Measurements from ENCODE around the gene HNRNPLL.

HNRNPLL gene

DNA sequence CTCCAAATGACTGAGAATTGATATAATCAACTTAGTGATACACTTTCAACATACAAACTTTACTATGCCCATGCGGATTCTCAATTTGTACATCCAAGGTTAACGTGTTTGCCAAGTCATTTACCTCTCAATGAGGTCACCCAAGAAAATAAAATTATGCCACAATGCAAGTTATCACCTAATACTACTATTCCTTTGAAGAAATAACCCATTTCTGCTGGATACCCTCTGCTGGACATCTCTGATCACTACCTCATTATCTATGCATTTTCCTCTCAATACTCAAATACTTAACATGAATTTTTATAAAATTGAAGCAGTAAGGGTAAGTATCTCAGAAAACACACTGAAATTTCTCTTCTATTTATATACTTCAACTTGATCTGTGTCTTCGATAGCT, 12.7 kb downstream of the HNRNPLL start:
- no peak for DNase-seq

DNA sequence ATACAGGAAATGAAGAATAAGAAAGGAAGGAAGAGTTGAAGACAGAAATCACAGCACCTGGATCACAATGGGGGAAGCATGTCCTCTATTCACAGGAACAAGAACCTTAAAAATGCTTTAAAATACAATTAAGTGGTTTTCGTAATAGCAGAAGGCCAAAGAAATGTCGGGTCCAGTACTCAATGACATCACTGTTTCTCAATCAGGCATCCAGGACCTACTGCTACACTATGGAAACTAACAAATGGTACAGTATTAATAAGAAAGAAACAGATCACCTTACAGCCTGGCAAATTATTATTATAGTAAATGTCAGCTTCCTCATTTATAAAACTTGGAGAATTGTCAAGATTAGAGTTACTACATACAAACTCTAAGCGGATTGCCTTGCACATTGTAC, 15.8 kb downstream of the HNRNPLL start:
- DNase-seq, result no peak

DNA sequence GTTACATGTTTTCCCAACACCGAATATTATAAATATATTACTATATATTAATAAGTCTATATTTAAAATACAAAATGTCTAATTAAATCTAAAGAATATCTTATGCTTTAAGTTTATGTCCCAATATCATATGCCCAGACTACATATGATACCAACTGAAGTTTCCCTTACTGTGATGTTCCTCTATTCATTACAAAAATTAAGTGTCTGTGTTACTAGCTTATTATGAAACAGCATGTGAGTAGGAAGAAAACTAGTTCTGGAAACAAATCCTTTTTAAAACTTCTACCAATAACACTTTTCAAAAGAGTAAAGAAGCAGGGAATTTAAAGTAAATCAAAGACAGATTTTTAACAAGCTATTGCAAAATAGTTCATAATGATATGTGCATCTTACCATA, 17.8 kb downstream of the HNRNPLL start:
- no peak for DNase-seq

DNA sequence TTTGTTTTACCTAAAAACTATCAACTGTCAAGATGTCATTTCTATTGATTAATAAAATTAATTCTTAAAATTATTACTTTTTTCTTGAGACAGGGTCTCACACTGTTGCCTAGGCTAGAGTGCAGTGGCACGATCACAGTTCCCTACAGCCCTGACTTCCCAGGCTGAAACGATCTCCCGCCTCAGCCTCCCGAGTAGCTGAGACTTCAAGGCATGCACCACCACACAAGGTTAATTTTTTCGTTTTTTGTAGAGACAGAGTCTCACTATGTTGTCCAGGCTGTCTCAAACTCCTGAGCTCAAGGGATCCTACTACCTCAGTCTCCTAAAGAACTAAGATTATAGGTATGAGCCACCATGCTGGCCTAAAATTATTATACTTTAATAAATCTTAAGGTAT, 18.7 kb downstream of the HNRNPLL start:
- no peak for DNase-seq

DNA sequence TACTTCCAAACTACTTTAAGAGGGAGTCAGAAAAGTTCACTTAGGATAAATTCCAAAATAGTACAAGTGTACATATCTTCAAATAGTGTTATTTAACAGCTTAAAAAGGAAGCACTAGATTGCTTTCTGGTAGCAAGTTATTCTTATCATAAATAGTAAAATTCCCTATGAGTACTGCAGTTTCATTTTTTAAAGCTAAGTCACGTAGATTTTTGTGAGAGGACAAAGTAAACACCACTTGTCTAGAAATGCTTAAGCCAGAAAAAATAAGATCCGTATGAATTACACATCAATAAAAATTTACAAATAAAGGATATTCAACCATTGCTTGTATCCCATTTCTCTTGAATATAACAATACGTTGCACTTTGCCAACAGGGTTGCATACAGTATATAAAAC, 19.2 kb downstream of the HNRNPLL start:
- no peak for DNase-seq

DNA sequence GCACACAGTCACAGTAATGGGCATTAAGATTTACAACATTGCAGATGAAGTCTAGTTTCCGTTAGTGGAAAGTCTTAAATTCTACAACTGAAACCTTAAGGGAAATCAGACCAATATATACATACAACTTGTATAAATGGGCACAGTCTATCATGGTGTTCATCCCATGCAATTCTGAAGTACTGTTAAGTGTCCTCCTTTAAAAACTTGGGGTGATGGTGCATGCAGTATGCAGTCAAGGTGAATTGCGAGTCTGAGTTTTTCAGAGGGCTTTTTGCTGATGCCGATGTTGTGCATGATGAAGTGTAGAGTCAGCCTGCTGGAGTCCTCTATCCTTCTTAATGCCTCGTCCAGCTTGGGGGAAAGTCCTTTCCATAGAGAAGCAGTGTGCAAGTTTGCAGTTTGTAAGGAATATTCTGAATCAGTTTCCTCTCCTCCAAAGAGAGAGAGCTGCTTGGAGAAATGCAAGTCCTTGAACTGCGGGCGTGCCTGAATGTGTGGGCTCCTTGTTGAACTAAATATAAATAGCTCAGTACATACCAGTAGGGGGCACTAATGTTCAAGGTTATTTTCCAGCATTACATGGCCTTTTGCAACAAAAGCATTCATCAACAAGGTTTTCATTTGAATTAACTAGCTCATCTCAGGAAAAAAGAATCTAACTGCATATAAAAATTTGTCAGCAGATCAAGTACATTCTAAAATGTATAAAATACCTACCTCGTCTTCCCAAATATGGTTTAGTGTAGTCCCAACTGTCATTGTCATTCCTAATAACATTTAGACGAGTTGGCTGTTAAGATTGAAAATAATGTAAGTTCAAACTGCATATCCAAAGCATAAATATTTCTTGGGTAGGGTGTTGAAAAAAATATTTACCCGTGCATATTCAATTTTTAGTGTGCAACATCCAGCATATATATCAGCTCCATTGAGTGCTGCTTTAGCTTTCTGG, 21.3 kb downstream of the HNRNPLL start:
- DNase-seq, result peak; percentile 59

DNA sequence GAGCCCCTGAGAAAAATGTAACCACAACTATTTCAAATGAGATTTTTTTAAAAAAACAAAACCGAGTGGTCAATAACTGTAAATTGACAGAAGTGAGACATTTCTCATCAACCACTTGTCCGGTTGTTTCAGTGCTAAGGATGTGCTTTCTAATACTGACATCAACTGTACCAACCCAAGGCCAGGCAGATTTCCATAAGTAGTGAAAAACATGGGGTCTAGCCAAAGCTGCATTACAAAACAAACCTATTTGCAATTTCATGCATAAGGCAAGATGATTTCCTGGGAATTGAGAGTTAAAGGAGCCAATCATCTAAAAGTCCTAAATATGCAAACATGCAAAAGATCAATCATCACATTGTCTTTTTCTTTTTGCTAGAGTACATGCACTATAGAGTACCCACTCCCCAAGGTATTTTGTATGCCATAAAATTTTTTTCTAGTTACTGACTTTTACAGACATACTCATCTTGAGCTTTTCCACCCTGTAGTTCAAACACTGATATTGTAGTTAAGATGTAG, 22.6 kb downstream of the HNRNPLL start:
- no peak for DNase-seq

DNA sequence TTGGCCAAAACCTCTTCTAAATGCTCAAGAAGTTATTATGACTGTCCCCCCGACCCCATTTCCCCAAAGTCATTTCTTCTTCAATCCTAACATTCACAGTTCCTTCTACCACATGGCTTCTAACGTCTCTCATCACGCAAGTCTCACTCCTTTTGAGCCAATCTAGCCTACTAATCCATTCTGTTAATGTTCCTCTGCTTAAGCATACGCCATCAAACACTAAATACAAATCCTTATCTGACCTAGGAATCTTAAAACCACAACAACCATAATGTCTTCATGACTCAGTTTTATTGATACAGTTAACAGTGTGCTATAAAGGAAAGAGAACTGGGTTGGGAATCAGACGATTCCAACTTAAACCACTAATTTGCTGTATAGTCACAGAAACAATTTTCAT, 23.9 kb downstream of the HNRNPLL start:
- no peak for DNase-seq

DNA sequence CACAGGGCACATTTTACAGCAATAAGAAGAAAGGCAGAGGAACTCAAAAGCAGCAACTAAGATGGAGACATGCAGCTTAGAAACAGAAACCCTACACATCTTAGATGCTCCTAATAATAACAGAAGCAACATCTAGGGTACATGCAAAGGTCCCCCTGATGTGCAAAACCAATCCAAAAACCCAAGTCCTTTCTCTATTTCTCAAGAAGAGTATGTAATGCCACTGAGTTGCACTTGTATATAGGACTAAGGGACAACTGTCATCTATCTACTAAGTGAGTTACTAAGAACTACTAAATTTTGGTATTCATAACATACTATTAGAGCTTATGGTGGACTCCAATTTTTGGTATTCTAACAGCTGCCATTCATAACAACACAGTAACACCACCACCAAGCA, 28.4 kb downstream of the HNRNPLL start:
- DNase-seq, result no peak

DNA sequence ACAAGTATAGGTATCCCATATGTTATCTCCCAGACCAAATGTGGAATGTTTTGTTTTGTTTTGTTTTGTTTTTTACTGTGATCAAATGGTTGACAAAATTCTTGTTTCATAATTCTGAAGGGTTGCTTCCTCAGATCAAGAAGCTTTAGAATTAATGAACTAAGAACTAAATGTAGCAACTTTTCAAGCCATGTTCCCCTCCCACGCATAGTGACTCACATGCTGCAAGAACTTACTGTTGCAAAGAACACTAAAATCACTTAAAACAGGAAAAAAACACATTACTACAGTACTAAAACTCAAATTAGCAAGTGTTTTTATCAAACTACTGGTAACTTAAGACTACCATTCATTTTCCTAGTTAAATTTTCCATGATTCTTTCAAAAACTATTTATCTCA, 30.6 kb downstream of the HNRNPLL start:
- no peak for DNase-seq

DNA sequence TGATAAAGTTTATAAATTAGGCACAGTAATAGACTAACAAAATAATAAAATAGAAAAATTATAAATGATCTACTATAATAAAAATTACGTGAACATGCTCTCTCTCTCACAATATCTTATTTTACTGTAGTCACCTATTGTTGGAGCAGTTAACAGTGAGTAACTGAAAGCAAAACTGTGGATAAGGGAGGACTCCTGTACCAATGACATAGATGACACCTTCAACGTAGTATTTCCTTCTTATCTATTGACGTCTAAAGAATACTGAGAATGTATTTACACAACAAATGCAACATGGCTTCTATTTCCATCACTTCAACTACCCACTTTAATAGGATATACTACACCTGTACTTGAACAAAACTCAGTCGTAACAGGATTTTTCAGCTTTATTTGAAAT, 31.5 kb downstream of the HNRNPLL start:
- DNase-seq, result no peak

DNA sequence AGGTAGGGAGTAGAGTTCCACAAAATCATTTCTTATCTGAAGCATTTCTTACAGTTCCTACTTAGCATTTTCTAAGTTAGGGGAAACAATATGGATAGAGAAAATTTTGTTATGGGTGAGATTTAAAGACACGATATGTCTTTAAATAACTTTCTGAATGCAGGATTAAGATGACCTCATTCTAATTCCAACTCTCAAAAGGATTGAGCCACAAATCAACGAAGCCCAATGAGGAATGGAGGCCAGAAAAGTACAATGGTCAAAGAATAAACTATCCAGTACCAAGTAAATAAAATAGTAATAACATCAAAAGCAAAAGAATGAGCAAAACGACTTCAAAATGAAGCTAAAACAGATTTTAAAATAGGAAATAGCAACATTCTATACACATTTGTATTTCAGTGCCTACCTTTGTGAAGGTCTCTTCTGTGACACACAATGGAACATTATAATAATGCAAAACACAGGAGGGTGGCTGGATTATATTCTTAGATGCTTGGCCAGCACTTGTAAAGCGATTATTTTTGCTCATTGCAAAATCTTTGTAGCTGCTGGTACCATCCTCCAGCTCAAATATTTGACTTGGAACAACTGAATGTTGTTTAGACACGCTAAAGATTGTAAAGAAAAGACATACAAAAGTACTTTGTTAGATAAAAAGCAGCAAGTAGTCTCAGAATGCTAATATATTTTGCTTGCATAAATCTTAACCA, 33.8 kb downstream of the HNRNPLL start:
- DNase-seq, result no peak

DNA sequence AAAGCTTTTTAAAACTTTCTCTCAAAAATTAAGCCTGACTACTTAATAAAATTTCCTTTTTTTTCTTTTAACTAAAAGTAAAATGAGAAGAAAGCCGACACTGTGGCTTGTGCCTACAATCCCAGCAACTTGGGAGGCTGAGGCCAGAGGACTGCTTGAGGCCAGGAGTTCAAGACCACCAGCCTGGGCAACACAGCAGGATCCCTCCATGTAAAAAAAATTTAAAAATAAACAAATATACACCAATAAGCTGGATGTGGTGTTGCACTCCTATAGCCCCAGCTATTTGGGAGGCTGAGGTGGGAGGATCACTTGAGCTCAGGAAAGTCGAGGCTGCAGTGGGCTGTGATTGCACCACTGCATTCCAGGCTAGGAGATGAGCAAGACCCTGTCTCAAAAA, 37.4 kb downstream of the HNRNPLL start:
- no peak for DNase-seq

DNA sequence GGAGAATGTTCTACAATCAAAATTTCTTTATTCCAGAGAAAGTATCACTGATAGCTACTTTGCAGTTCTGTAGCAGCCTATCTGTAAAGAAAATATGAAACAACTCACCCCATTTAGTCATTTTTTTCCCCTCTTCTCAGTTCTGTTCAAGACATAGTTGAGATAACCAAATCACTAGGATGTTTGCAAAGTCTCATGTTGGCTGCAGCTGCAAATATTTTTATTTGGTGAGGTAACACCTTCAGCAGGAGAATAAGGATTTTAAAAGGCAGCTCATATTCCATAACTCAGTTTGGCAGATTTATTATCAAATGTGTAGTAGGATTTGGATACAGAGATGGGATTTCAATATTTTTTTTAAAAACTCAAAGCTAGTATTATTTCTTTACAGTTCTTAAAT, 41.0 kb downstream of the HNRNPLL start:
- DNase-seq, result no peak

DNA sequence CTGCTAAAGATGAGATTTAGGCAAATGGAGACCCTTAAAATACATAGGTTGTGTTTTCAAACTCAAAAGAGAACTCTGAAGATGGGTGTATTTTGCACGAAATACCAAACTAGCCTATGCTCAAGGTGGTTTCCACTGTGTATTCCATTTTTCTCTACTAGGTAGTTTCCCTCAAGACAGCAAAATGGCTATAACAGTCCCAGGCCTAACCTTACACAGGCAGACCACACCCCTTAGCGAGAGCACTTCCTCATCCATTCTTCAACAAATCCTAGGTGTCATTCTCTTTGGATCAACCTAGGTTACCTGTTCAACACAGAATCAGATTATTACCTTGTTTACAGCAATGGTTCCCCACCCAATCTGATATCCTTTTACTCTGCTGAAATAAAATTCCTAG, 42.6 kb downstream of the HNRNPLL start:
- DNase-seq, result no peak

DNA sequence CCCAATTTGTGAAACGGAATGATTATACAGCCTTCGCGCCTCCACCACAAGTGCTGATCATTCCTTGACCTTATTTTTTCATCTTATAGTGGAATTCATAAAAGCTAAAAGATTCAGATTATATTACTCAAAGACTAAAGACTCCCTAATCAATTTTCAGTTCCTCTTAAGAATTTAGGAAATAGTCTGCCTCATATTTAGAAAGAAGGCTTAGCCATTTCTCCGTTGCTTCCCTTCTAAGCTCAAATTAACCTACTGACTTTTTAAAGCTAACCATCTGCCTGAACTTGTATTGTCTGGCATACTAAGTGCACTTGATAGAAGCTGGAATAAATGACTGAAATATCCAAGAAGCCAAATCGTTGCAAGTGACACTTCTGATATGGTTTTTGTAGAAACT, 44.7 kb downstream of the HNRNPLL start:
- no peak for DNase-seq

DNA sequence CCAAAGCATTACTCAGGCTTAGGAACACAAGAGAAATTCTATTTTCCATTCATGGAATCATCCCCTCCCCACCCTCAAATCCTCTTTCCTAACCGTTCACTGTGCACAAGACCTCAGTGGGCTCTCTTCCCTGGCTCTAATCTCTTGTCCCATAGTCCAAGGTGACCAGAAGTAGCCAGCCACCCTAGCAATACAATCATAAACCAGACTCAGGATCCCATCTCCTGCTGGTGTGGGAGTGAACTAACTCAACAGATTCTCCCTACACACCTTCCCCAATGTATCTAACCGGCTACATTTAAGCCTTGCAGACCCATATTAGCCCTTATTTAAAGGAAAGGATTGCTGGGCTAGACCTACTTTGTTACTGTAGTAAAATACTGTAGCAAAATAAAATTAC, 45.5 kb downstream of the HNRNPLL start:
- DNase-seq, result no peak

DNA sequence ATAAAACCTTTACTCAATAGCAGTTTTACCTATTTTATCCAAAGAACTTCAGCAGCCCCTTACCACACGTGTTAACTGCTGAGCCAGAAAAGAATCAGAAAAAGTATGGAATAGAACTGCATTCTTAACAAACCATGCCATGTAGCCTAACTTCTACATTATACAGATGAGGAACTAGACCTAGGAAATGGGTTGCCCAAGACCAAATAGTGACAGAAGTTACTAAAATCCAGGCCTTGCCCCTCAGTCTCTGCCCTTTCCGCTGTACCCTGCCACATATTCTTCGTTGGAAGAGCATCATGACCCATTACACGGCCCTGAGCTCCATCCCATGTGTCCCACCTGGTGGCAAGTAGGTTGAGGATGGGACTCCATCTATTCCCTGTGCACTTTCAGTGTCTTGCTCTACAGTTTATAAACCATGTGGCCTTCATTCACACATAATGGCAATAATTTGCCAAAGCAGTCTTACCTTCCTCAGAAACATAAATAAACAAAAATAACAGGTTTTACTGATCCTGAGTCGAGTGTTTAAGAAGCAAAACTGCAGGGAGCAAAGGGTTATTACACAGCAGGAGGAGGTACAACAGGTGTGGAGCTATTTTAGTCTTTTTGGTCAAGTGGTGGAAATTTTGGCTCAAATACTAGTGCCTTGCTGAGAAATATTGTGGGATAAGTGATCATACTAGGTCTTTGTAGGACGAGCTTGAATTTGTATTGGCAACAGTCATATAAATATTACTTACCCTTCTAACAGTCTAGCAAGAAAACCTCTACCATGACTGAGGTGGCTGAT, 46.5 kb downstream of the HNRNPLL start:
- DNase-seq, result no peak

DNA sequence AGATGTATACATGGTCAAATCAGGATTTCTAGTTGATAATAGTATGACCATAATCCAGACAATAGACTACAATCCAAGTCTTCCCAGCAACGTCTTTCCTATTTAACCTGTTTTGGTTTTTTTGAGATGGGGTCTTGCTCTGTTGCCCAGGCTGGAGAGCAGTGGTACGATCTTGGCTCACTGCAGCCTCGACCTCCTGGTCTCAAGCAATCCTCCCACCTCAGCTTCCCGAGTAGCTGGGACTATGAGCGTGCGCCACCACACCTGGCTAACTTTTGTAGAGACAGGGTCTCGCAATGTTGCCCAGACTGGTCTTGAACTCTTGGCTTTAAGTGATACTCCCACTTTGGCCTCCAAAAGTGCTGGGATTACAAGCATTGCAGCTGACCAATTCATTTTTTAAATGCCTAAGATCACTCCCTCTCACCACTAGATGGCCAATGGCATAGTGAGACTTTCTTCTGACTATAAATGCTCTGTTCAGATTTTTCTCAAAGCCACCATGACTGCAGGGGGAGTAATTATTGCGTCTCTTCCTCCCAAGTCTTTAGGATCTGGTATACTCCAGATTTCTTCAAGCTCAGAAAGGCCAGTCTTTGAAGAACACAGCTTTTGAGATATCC, 47.6 kb downstream of the HNRNPLL start:
- no peak for DNase-seq

DNA sequence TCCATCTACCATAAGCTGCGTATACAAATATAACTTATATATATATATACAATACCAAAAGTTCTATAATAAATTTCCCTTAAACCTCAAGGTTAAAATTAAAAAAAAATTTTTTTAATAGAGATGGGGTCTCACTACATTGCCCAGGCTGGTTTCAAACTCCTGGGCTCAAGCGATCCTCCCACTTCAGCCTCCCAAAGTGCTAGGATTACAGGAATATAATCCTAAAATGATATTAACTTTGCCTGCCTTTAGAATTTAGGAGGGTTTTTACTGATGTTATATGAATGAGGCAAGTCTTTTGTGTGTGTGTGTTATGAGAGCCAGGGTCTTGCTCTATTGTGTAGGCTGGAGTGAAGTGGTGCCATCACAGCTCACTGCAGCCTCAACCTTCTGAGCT, 49.2 kb downstream of the HNRNPLL start:
- DNase-seq, result no peak

DNA sequence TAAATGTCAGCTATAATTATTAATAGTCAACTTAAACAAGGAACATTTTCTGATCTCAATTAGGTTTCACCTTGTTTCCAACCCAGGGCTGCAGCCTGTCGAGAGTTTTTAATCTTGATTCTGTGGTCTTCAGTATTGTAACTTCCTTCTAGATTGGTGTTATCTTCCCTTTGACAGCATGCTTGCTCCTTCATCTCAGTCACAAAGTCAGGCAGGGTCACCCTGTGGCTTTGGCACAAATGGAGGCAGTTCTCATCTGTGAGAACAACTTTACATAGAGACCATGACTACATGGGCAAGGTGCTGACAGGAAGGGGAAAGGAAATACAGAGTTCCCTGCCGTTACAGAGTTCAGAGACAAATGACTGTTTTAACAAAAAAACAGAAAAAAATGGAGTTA, 50.5 kb downstream of the HNRNPLL start:
- no peak for DNase-seq

DNA sequence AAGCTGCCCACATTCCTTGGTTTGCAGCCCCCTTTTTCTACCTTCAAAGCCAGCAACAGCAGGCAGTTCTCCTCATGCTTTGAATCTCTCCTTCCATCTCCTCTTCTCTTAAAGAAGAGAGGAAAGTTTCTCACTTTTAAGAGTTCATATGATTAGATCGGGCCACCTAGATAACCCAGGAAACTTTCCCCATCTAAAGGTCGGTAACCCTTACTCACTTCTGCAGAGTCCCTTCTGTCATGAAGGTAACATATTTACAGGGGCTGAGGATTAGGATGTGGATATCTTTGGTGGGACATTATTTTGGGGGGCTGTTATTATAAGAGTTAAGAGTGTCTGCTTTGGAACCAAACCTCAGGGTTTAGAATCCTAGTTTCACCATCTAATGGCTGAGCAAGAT, 51.0 kb downstream of the HNRNPLL start:
- DNase-seq, result no peak

DNA sequence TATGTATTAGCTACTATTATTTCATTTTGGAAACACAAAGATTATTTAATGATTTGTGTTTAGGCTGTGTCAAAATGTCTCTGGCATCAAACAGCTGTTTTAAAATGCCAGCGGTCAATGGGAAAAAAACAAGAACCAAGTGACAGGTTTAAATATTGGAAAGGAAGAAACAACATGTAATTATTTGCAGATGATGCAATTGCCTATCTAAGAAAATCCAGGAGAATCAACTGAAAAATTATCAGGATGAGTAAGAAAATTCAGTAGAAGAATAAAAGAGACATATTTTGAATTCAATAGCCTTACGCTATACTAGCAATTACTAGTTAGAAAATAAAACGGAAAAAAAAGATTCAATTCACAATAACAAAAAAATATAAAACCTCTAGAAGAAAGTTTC, 51.6 kb downstream of the HNRNPLL start:
- DNase-seq, result no peak

All from amniotic stem cell (primary cell).